SH-SY5Y (cell line): ENCODE results near the gene PRIM1.

Source experiments
- GATA2 ChIP-seq: IDR thresholded peaks from 2 replicates; pipeline ENCODE4 v1.6.1; 2011; ENCODE audit warnings: mild to moderate bottlenecking, low read depth, low read length
- GATA3 ChIP-seq: IDR thresholded peaks from 2 replicates; pipeline ENCODE4 v1.6.1; 2011; ENCODE audit warnings: low read depth, mild to moderate bottlenecking, low read length, moderate library complexity

DNA sequence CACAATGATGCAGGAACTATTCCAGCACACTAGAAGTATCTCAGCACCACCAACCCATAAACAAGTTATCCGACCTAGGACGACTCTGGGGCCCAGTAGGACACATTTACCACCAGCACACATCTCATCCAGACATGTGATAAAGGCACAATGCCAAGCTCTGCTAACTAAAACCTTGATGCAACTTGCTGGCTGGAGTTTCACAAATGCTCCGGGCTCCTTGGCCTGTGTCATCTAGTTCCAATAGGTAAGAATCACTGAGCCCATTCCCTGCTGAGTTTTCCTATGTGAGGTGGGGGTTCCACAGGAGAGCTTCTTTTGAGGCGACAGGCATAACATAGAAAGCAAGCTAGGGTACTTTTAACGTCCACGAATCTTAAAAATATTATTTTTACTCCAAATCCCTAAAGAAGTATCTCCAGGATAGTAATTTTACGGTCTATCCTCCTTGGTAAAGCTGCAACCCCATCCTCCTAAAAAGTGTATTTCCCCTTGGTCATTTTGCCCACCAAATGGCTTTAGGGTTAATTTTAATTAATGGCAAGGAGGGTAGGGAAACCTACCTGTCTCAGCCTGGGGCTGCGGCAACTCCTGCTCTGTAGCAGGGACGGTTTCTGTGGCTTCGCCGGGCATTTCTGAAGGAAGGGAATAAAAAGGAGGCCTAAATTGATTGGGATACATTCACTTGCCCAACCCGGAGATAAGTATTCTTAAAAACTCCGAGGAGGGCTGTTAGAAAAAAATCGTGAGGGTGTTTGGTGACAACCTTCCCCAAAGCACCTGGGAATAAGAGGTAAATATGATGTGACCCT, 28.0 kb downstream of the PRIM1 start:
- TF ChIP-seq GATA3, result no peak
- no peak for TF ChIP-seq GATA2
